Suprapubic skin (tissue), 4 donors: ENCODE measurements around the gene PRRC1. TPM values are rescaled to one million over a fixed set of nuclear protein-coding genes. Genes with fewer than 3 reads are reported as not detected.

Experiments
- DNase-seq, 2 donors: peaks; one replicate each; pipeline ENCODE4 v3.0.0-alpha.2; 2019; ENCODE audit warnings: low spot score in 2 of 2
- H3K27ac ChIP-seq: fragments of 200-600 bp; sonication (generic); one replicate; pipeline ENCODE4 v1.5.1; 2019
- H3K27me3 ChIP-seq: fragments of 200-600 bp; sonication (generic); one replicate; pipeline ENCODE4 v1.5.1; 2019
- H3K36me3 ChIP-seq: fragments of 200-600 bp; sonication (generic); one replicate; pipeline ENCODE4 v1.5.1; 2019
- H3K4me1 ChIP-seq: fragments of 200-600 bp; sonication (generic); one replicate; pipeline ENCODE4 v1.5.1; 2019
- H3K4me3 ChIP-seq: fragments of 200-600 bp; sonication (generic); one replicate; pipeline ENCODE4 v1.5.1; 2019; ENCODE audit warnings: mild to moderate bottlenecking
- H3K9me3 ChIP-seq: fragments of 200-600 bp; sonication (generic); one replicate; pipeline ENCODE4 v1.5.1; 2019
- EP300 ChIP-seq: sonication (generic); formaldehyde crosslinking; IDR thresholded peaks from one replicate; pipeline ENCODE4 v1.6.1; 2017; ENCODE audit warnings: antibody characterized with exemption
- POLR2A ChIP-seq, 2 donors: fragments of 450-650 bp; IDR thresholded peaks; one replicate each; pipeline ENCODE4 v1.6.1; 2017; ENCODE audit warnings: antibody characterized with exemption in 2 of 2, mild to moderate bottlenecking in 2 of 2, moderate library complexity in 2 of 2
- POLR2AphosphoS5 ChIP-seq, 3 donors: sonication (generic); formaldehyde crosslinking; IDR thresholded peaks; one replicate each; pipeline ENCODE4 v1.6.1; 2017; ENCODE audit warnings: antibody characterized with exemption in 3 of 3
- WGBS: methylation state at CpG from one replicate; pipeline ENCODE4 v1.1.5; 2018; 5-methylcytosine and 5-hydroxymethylcytosine counted together
- total RNA-seq, 4 donors: library from RNA; depleted of rRNA; stranded (reverse); fragments of >200 nt; gene quantifications; one replicate each; pipeline ENCODE4 v1.1.0, GENCODE V29; 2016
- TF ChIP-seq, protein P1 (sequence below), 2 donors: fragments of 200-600 bp in 1 of 2; fragments of 450-650 bp in 1 of 2; sonication (generic) in 1 of 2; IDR thresholded peaks; one replicate each; pipeline ENCODE4 v1.5.1; 2016 to 2019; ENCODE audit warnings: antibody characterized with exemption in 2 of 2, mild to moderate bottlenecking in 1 of 2, moderate library complexity in 1 of 2

The PRRC1 gene
- total RNA-seq, 4 donors from 2014 or later: 36.8 to 59.0 (median 45.0) TPM

DNA sequence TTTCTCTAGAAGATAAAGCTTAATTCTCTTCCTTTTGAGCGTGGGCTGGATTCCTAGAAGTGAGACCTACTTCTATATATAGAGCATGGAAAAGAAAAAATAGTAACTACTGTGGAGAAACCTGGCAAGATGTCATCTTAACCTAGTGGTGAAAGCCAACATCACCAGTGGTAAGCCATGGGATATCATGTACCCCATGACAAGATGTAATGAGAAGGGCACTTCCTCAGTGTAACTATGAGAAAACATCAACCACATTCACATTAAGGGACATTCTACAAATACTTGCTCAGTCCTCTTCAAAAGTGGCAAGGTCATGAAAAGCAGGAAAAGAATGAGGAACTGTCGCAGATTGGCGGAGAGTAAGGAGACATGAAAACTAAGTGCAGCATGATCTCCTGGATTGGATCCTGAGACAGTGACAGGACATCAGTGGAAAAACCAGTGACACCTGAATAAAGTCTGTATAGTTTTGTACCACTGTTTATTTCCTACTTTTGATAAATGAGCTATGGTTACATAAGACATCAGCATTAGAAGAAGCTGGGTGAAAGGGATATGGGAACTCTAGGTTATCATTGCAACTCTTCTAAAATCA lies 65.4 kb downstream of the PRRC1 start:
- no peak for DNase-seq
- H3K36me3 ChIP-seq: no peaks in the 10 kb centered on the region
- no peaks in the 10 kb centered on the region for H3K27me3 ChIP-seq
- no peaks in the 10 kb centered on the region for H3K9me3 ChIP-seq
- no peak overlapping the region for H3K27ac ChIP-seq
- no peak overlapping the region for H3K4me3 ChIP-seq
- H3K4me1 ChIP-seq: no peaks in the 10 kb centered on the region
- WGBS: 59% methylated on average over 3 of the region's 3 CpGs
- TF ChIP-seq EP300 (no peak), POLR2AphosphoS5 (IDR thresholded peaks at IDR 0.05) (no peak), POLR2A (IDR thresholded peaks at IDR 0.05) (no peak)
- TF ChIP-seq, protein P1, sequence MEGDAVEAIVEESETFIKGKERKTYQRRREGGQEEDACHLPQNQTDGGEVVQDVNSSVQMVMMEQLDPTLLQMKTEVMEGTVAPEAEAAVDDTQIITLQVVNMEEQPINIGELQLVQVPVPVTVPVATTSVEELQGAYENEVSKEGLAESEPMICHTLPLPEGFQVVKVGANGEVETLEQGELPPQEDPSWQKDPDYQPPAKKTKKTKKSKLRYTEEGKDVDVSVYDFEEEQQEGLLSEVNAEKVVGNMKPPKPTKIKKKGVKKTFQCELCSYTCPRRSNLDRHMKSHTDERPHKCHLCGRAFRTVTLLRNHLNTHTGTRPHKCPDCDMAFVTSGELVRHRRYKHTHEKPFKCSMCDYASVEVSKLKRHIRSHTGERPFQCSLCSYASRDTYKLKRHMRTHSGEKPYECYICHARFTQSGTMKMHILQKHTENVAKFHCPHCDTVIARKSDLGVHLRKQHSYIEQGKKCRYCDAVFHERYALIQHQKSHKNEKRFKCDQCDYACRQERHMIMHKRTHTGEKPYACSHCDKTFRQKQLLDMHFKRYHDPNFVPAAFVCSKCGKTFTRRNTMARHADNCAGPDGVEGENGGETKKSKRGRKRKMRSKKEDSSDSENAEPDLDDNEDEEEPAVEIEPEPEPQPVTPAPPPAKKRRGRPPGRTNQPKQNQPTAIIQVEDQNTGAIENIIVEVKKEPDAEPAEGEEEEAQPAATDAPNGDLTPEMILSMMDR (IDR thresholded peaks at IDR 0.05): no peak

DNA sequence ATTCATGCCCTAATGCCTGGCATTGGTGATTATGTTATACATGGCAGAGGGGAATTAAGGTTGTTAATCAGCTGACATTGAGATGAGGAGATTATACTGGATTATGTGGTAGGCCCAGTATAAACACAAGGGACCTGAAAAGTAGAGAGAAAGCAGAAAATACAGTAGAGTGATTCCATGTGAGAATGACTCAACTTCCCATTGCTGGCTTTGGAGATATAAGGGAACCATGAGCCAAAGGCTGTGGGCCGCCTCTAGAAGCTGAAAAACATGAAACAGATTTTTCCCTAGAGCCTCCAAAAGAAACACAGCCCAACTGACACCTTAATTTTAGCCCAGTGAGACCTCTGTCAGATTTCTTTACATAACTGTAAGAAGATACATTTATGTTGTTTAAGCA lies 66.4 kb downstream of the PRRC1 start:
- no peak overlapping the region for H3K4me3 ChIP-seq
- no peaks in the 10 kb centered on the region for H3K4me1 ChIP-seq
- DNase-seq: no peak
- no peaks in the 10 kb centered on the region for H3K9me3 ChIP-seq
- TF ChIP-seq EP300 (no peak), POLR2AphosphoS5 (IDR thresholded peaks at IDR 0.05) (no peak), POLR2A (IDR thresholded peaks at IDR 0.05) (no peak)
- TF ChIP-seq, protein P1 (IDR thresholded peaks at IDR 0.05): no peak
- 77% methylated on average over 1 of the region's 1 CpG for WGBS
- H3K36me3 ChIP-seq: no peaks in the 10 kb centered on the region
- no peak overlapping the region for H3K27ac ChIP-seq
- no peaks in the 10 kb centered on the region for H3K27me3 ChIP-seq

DNA sequence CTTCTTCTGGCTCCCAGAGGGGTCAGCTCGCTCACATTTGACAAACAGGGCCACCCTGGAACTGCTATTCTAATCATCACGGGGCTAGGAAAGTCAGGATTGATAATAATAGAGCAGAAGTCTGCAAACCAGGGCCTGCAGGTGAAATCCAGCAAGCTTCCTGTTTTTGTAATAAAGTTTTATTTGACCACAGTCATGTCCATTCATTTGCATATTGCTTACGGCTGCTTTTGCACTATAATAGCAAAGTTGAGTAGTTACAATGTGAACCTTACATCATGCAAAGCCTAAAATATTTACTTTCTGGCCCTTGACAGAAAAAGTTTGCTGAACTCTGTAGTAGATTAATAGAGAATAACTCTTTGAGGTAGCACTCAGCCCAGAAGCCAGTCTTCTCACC lies 68.2 kb downstream of the PRRC1 start:
- Histone ChIP-seq H3K27me3 (no peaks in the 10 kb centered on the region), H3K9me3 (no peaks in the 10 kb centered on the region), H3K4me3 (no peak overlapping the region), H3K36me3 (no peaks in the 10 kb centered on the region), H3K27ac (no peak overlapping the region), H3K4me1 (no peaks in the 10 kb centered on the region)
- DNase-seq: no peak
- 63% methylated on average over 3 of the region's 3 CpGs for WGBS
- no peak for TF ChIP-seq EP300
- TF ChIP-seq, protein P1 (IDR thresholded peaks at IDR 0.05): no peak
- no peak for TF ChIP-seq POLR2AphosphoS5 (IDR thresholded peaks at IDR 0.05)
- TF ChIP-seq POLR2A (IDR thresholded peaks at IDR 0.05): no peak

DNA sequence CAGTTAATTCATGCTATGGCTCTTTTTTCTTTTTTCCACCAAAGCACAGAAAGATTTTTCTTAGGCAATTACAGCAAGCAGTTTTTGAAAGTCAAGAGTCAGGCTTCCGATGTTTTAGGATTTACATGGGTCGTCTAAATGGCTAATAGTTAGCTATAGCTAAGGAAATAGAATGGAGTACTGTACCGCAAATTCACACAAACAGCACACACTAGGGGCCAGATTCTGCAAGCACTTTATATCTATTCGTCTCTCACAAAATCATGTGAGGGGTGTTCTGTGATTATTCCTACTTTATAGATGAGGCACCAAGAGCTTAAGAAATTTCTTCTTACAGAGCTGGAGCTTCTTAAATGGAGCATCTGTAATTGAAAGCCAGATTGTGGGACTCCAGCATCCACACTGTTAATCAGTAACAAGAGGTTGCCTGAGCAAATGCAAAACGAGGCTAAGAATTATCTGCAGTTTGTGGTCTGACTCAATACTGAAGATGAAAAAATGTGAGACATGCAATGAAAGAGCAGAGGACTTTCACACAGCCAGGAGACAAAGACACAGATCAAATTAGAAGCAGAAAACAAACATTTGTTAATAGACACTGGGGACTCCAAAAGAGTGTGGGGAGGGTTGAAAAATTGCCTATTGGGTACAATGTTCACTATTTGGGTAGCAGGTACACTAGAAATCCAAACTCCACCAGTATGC lies 68.8 kb downstream of the PRRC1 start:
- TF ChIP-seq, protein P1 (IDR thresholded peaks at IDR 0.05): no peak
- no peak for TF ChIP-seq EP300
- TF ChIP-seq POLR2AphosphoS5 (IDR thresholded peaks at IDR 0.05): no peak
- TF ChIP-seq POLR2A (IDR thresholded peaks at IDR 0.05): no peak
- no peaks in the 10 kb centered on the region for H3K27me3 ChIP-seq
- 76% methylated on average over 5 of the region's 5 CpGs for WGBS
- H3K27ac ChIP-seq: no peak overlapping the region
- H3K4me1 ChIP-seq: no peaks in the 10 kb centered on the region
- no peak overlapping the region for H3K4me3 ChIP-seq
- H3K9me3 ChIP-seq: no peaks in the 10 kb centered on the region
- H3K36me3 ChIP-seq: no peaks in the 10 kb centered on the region
- DNase-seq: no peak

DNA sequence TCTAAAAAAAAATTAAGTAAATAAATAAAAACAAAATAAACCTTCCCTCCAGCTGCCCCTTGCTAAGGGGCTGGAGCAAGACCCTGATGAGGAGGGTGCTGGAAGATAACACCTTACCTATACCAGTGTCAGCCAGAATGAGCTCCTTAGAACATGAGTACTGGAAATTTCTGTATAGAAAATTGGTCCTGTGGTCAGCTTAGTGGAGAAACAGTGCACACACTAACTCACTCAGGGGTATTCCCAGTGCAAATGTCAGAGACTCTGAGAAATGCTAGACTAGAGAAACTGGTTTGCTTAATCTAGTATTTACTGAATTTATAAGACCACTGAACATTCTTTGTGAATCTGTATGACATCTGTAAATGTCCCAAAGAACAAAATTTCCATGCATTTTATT lies 69.4 kb downstream of the PRRC1 start:
- Histone ChIP-seq H3K27me3 (no peaks in the 10 kb centered on the region), H3K4me1 (no peaks in the 10 kb centered on the region), H3K4me3 (no peak overlapping the region), H3K27ac (no peak overlapping the region), H3K36me3 (no peaks in the 10 kb centered on the region), H3K9me3 (no peaks in the 10 kb centered on the region)
- DNase-seq: no peak
- no peak for TF ChIP-seq EP300
- no peak for TF ChIP-seq POLR2A (IDR thresholded peaks at IDR 0.05)
- TF ChIP-seq, protein P1 (IDR thresholded peaks at IDR 0.05): no peak
- TF ChIP-seq POLR2AphosphoS5 (IDR thresholded peaks at IDR 0.05): no peak
